HG03139 (cell line): ENCODE data around the gene TOLLIP.
"Not testable (repeated sequence)": the region's sequence is repeated elsewhere in the genome, so short reads cannot be mapped to it uniquely, and the experiment has no call there.

Source experiments
- ATAC-seq: cut with Tn5 transposase; IDR thresholded peaks from one replicate; pipeline ENCODE4 v1.9.1; 2021; ENCODE audit not compliant: unreplicated experiment

The TOLLIP gene

GRCh38 chr11:1251236-1251770 lies 58.1 kb downstream of the TOLLIP start:
- ATAC-seq, result no peak

DNA sequence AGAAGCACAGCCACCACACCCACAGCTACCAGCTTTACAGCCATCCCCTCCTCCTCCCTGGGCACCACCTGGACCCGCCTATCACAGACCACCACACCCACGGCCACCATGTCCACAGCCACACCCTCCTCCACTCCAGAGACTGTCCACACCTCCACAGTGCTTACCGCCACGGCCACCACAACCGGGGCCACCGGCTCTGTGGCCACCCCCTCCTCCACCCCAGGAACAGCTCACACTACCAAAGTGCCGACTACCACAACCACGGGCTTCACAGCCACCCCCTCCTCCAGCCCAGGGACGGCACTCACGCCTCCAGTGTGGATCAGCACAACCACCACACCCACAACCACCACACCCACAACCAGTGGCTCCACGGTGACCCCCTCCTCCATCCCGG lies 59.0 kb downstream of the TOLLIP start:
- not testable (repeated sequence) for ATAC-seq

DNA sequence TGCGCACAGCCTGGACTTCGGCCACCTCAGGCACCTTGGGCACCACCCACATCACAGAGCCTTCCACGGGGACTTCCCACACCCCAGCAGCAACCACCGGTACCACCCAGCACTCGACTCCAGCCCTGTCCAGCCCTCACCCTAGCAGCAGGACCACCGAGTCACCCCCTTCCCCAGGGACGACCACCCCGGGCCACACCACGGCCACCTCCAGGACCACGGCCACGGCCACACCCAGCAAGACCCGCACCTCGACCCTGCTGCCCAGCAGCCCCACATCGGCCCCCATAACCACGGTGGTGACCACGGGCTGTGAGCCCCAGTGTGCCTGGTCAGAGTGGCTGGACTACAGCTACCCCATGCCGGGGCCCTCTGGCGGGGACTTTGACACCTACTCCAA lies 60.5 kb downstream of the TOLLIP start:
- ATAC-seq, result not testable (repeated sequence)

DNA sequence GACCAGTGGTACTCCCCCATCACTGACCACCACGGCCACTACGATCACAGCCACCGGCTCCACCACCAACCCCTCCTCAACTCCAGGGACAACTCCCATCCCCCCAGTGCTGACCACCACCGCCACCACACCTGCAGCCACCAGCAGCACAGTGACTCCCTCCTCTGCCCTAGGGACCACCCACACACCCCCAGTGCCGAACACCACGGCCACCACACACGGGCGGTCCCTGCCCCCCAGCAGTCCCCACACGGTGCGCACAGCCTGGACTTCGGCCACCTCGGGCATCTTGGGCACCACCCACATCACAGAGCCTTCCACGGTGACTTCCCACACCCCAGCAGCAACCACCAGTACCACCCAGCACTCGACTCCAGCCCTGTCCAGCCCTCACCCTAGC lies 62.4 kb downstream of the TOLLIP start:
- not testable (repeated sequence) for ATAC-seq

- ATAC-seq, result not testable (repeated sequence)
Observed at GRCh38 chr11:1246301-1246700, 63.1 kb downstream of the TOLLIP start.

DNA sequence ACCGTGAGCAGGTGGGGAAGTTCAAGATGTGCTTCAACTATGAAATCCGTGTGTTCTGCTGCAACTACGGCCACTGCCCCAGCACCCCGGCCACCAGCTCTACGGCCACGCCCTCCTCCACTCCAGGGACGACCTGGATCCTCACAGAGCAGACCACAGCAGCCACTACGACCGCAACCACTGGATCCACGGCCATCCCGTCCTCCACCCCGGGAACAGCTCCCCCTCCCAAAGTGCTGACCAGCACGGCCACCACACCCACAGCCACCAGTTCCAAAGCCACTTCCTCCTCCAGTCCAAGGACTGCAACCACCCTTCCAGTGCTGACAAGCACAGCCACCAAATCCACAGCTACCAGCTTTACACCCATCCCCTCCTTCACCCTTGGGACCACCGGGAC lies 63.7 kb downstream of the TOLLIP start:
- not testable (repeated sequence) for ATAC-seq

GRCh38 chr11:1244557-1244956 lies 64.9 kb downstream of the TOLLIP start:
- ATAC-seq, result not testable (repeated sequence)

GRCh38 chr11:1243521-1243920 lies 65.9 kb downstream of the TOLLIP start:
- not testable (repeated sequence) for ATAC-seq

DNA sequence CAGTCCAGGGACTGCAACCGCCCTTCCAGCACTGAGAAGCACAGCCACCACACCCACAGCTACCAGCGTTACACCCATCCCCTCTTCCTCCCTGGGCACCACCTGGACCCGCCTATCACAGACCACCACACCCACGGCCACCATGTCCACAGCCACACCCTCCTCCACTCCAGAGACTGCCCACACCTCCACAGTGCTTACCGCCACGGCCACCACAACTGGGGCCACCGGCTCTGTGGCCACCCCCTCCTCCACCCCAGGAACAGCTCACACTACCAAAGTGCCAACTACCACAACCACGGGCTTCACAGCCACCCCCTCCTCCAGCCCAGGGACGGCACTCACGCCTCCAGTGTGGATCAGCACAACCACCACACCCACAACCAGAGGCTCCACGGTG lies 66.7 kb downstream of the TOLLIP start:
- ATAC-seq, result not testable (repeated sequence)

GRCh38 chr11:1242289-1242688 lies 67.1 kb downstream of the TOLLIP start:
- no peak for ATAC-seq

- no peak for ATAC-seq
Observed at GRCh38 chr11:1241706-1242105, 67.7 kb downstream of the TOLLIP start.

DNA sequence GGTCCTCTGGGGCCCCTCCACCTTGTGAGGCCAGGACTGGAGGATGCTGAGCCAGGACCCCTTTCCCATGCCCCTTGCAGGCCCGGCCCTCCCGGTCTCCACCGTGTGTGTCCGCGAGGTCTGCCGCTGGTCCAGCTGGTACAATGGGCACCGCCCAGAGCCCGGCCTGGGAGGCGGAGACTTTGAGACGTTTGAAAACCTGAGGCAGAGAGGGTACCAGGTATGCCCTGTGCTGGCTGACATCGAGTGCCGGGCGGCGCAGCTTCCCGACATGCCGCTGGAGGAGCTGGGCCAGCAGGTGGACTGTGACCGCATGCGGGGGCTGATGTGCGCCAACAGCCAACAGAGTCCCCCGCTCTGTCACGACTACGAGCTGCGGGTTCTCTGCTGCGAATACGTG lies 68.7 kb downstream of the TOLLIP start:
- ATAC-seq, result no peak

GRCh38 chr11:1239596-1240205 lies 69.7 kb downstream of the TOLLIP start:
- ATAC-seq, result no peak

DNA sequence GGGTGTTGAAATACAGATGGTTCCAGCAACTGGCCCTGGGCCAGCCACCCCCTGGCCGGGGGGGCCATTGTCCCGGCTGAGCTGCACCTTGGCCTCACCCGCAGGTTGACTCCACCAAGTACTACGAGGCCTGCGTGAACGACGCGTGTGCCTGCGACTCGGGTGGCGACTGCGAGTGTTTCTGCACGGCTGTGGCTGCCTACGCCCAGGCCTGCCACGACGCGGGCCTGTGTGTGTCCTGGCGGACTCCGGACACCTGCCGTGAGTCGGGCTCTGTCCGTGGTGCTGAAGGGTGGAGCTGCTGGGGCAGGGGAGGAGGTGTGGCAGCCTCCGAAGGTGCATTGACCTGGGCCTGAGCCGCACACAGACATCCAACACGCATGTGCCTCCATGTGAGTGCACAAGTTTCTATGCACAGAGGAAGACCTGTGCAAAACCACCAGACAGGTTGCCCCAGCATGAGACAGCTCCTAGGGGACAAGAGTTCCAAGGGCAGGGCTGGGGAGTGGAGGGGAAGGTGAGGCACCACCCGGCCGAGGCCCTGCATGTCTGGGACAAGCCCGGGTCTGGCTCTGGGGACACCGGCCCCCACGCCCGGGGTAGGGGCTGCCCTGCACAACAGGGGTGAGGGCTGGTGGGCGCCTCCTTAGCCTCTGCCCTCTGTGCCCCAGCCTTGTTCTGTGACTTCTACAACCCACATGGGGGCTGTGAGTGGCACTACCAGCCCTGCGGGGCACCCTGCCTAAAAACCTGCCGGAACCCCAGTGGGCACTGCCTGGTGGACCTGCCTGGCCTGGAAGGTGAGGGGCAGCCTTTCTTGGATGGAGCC lies 70.5 kb downstream of the TOLLIP start:
- no peak for ATAC-seq

- no peak for ATAC-seq
Observed at GRCh38 chr11:1237851-1238250, 71.6 kb downstream of the TOLLIP start.

DNA sequence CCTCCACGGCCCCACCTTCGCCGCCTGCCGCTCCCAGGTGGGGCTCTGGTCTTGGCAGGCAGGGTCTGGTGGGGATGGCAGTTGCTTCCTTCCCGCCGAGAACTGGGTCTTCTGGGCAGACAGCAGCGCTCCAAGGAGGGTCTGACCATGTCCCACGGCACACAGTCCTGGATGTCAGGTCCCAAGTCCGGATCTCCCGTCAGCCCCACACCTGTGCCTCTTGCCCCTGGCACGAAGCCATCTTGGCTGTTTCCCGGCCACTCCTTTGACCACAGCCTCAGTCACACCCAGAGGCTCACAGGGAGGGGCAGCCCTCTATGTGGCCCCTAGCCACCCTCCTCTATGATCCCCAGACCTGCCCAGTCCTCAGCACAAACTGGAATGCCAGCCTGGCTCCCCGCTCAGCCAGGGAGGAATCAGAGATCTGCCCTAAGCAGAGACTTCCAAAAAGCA lies 72.3 kb downstream of the TOLLIP start:
- no peak for ATAC-seq

DNA sequence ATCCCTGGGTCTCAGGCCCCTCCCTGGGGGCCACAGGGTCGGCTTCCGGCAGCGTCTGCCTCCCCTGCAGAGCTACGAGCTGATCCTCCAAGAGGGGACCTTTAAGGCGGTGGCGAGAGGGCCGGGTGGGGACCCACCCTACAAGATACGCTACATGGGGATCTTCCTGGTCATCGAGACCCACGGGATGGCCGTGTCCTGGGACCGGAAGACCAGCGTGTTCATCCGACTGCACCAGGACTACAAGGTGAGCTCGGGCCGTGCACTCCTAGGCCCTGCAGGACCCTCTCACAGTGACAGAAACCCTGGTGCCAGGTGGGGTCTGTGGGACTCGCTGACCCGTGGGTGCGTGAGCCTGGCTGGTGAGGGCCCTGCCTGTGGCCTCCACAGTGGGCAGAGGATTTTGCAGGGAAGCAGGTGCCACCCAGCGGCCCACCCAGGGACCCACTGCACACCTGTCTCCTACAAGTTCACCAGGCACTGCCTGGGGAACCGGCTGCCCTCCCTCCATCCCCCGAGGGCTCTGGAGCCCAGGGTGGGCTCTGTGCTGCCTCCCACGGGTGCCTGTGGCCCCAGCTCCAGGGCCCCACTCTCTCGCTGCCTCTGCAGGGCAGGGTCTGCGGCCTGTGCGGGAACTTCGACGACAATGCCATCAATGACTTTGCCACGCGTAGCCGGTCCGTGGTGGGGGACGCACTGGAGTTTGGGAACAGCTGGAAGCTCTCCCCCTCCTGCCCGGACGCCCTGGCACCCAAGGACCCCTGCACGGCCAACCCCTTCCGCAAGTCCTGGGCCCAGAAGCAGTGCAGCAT lies 72.9 kb downstream of the TOLLIP start:
- ATAC-seq, result no peak

DNA sequence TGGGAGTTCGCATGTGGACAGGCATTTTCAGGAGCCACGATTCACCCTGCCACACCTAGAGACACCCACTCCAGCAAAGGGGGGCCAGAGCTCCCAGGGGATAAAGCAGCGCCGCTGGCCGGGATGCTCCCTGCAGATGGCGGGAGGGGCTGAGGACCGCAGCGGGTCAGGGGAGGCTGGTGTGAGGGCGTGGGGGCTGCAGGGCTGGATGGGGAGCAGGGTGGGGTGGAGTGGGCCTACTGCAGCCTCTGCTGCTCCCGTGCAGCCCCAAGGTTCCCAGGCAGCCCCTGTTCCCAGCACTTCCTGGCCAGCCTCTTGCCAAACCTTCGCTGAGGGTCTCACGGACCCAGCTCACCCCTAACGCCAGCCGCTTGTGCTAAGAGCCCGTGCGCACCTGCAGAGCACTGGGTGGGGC lies 73.5 kb downstream of the TOLLIP start:
- no peak for ATAC-seq

DNA sequence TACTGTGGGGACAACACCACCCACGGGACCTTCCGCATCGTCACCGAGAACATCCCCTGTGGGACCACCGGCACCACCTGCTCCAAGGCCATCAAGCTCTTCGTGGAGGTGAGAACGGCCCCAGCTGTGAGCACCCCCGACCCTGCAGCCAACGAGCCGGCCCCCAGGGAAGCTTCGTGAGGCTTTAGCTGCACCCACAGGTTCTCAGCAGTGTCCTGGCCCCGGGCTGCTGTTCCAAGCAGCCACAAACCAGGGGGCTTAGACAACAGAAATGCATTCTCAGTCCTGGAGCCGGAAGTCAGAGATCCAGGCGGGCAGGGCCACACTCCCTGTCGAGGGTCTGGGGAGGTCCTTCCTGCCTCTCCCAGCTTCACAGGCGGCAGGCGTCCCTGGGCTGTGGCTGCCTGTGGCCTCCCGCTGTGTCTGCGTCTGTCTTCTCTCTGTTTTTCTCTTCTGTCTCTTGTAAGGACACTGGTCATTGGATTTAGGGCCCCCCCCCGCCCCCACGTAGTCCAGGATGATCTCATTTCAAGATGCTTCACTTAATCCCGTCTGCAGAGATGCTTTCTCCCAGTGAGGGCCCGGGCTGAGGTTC lies 74.0 kb downstream of the TOLLIP start:
- no peak for ATAC-seq

GRCh38 chr11:1234771-1235305 lies 74.6 kb downstream of the TOLLIP start:
- ATAC-seq, result no peak
